ENCODE results near the gene PLB1. TPM values are rescaled to one million over a fixed set of nuclear protein-coding genes. Genes with fewer than 3 reads are reported as not detected.
A peak's percentile ranks its signal among the peaks of the same experiment; 100 is the strongest.

The PLB1 gene
- polyA plus RNA-seq, 2 of the 4 experiments (the other 2 are of a cell fraction): 0.26 to 1.4 TPM

- Histone ChIP-seq H3K27ac (0 out of 6 replicates have a peak overlapping the region, but pooled peaks of 1 of the 2 experiments have one; percentile 1), H3K9me3 (peaks cover 9% of the 10 kb centered on the region; the same call in 2 of the 3 replicates), H3K4me3 (no peak overlapping the region), H3K4me1 (no peaks in the 10 kb centered on the region), H3K4me2 (no peak overlapping the region)
- TF ChIP-seq SMC3 (IDR thresholded peaks at IDR 0.05) (no peak), USF2 (IDR thresholded peaks at IDR 0.05) (no peak), NPAS2 (CRISPR knock-in tag; IDR thresholded peaks at IDR 0.05; ENCODE audit: borderline replicate concordance) (no peak), CHD4 (IDR thresholded peaks at IDR 0.05; ENCODE audit: borderline replicate concordance) (no peak), POLR2AphosphoS2 (conservative IDR thresholded peaks at IDR 0.05; ENCODE audit: low read length) (no peak), MAZ (IDR thresholded peaks at IDR 0.05; ENCODE audit: borderline replicate concordance, low read depth, low read length) (no peak), REST (IDR thresholded peaks at IDR 0.05) (no peak), GATA3 (IDR thresholded peaks at IDR 0.05; ENCODE audit: borderline replicate concordance) (no peak), EP300 (IDR thresholded peaks at IDR 0.05) (no peak), BHLHE40 (IDR thresholded peaks at IDR 0.05; ENCODE audit: low read depth, low read length) (no peak), FOSB (CRISPR knock-in tag; IDR thresholded peaks at IDR 0.05) (no peak), NR3C1 (IDR thresholded peaks at IDR 0.05) (no peak), SREBF2 (IDR thresholded peaks at IDR 0.05) (no peak), ZSCAN20 (CRISPR knock-in tag; IDR thresholded peaks at IDR 0.05) (no peak), NFE2L2 (conservative IDR thresholded peaks at IDR 0.05; ENCODE audit: low read length) (no peak), RCOR1 (IDR thresholded peaks at IDR 0.05; ENCODE audit: low read depth, low read length) (no peak), HOXB13 (CRISPR knock-in tag; IDR thresholded peaks at IDR 0.05; ENCODE audit: low read depth) (no peak), EHMT2 (IDR thresholded peaks at IDR 0.05; ENCODE audit: low read depth) (no peak), ZFP36 (IDR thresholded peaks at IDR 0.05; ENCODE audit: borderline replicate concordance, partially characterized antibody) (no peak), TP53 (CRISPR knock-in tag; IDR thresholded peaks at IDR 0.05) (no peak)
- DNase-seq (ENCODE audit: low read depth in 1 of 2, low spot score in 1 of 2) (no peak), FAIRE-seq (no peak), ATAC-seq (no peak)
- ChIA-PET POLR2A (no interaction called here), CTCF (interaction anchor here (1.3 to 11.9 kb wide), 3 partner anchors 9 to 19 kb away, joined by 3 to 155 read pairs (median 63); no protein-coding TSS in a partner anchor)
- WGBS (ENCODE audit: missing lambda C conversion rate): 72% methylated on average over 5 of the region's 5 CpGs
Measured at GRCh38 chr2:28576714-28577113, 80.9 kb downstream of the PLB1 start.

DNA sequence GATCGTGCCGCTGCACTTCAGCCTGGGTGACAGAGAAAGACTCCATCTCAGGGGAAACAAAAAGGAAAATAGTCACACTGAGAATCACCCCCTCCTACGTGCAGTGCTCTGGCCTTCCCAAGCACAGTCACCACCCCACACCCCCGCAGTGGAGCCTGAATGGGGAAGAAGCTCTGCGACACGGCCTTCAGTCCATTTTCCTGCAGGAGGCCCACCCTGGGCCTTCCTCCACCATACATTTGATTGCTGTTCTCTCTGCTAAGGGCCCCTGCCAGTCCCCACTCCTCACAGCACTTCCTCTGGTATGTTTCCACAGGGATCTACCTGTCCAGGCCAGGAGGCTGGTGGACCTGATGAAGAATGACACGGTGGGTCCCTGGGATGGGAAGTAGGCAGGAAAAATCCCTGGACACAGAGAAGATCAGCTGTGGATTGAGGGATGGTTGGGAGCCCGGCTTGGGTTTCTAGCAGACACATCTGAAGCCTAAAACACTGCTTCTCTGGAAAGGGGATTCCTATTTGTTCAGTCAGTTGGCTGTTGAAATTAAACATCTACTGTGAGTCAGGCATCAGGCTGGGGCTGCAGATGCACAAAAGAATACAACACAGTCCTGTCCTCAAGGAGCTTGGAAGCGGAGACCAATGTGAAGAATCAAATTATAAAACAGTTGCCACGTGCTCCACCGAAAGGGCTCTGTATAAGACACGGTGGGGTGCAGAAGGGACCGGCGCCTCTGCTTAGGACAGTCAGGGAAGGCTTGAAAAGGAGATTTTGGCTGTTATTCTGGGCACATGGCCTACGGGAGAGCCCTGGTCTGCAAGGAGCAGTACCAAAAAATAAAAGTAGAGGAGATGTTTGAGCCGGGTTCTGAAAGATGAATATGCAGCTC, 82.2 kb downstream of the PLB1 start:
- H3K4me2 ChIP-seq: no peak overlapping the region
- FAIRE-seq: no peak
- H3K4me3 ChIP-seq: no peak overlapping the region
- no peak for ATAC-seq
- peaks cover 8% of the 10 kb centered on the region for H3K4me1 ChIP-seq
- H3K27ac ChIP-seq: 0 out of 6 replicates have a peak overlapping the region, but pooled peaks have one; percentile 2 to 29
- no peaks in the 10 kb centered on the region for H3K9me3 ChIP-seq
- DNase-seq (ENCODE audit: low read depth in 1 of 2, low spot score in 1 of 2): no peak
- TF ChIP-seq RCOR1 (IDR thresholded peaks at IDR 0.05; ENCODE audit: low read depth, low read length) (no peak), E2F6 (IDR thresholded peaks at IDR 0.05; ENCODE audit: borderline replicate concordance, low read depth) (no peak), FOXS1 (CRISPR knock-in tag; IDR thresholded peaks at IDR 0.05) (no peak)
- WGBS (ENCODE audit: missing lambda C conversion rate): 89% methylated on average over 16 of the region's 16 CpGs
- CTCF ChIA-PET: interaction anchor here (0.8 to 11.9 kb wide), 4 partner anchors 11 to 895 kb away, joined by 3 to 155 read pairs (median 33); partner anchors contain the start of gene PPP1CB
- POLR2A ChIA-PET: no interaction called here

Measured in A549 (cell line).